HG03139 (cell line): ENCODE measurements around the gene MRPS17.

Experiments
- ATAC-seq: cut with Tn5 transposase; IDR thresholded peaks from one replicate; pipeline ENCODE4 v1.9.1; 2021; ENCODE audit not compliant: unreplicated experiment

Gene MRPS17

GRCh38 chr7:55970561-55970960 is 18.9 kb downstream of the MRPS17 start:
- ATAC-seq = no peak

GRCh38 chr7:55970978-55971377 is 19.3 kb downstream of the MRPS17 start:
- ATAC-seq = no peak

- ATAC-seq = no peak
Measured at GRCh38 chr7:55973747-55974250, 22.1 kb downstream of the MRPS17 start.

GRCh38 chr7:55975988-55976633 is 24.4 kb downstream of the MRPS17 start:
- ATAC-seq = no peak

GRCh38 chr7:55977831-55978230 is 26.2 kb downstream of the MRPS17 start:
- no peak for ATAC-seq

- no peak for ATAC-seq
Measured at GRCh38 chr7:55980266-55980665, 28.6 kb downstream of the MRPS17 start.

GRCh38 chr7:55983537-55983936 is 31.9 kb downstream of the MRPS17 start:
- ATAC-seq = no peak

GRCh38 chr7:55992346-55992745 is 40.7 kb downstream of the MRPS17 start:
- no peak for ATAC-seq

- no peak for ATAC-seq
Measured at GRCh38 chr7:55996856-55997500, 45.3 kb downstream of the MRPS17 start.

- no peak for ATAC-seq
Measured at GRCh38 chr7:56003749-56004148, 52.1 kb downstream of the MRPS17 start.
